C4-2B (cell line): Measurements from ENCODE around the gene FGD4.

ENCODE experiments used
- H3K27ac ChIP-seq: fragments of 450-650 bp; 2 replicates; pipeline ENCODE4 v1.5.1; 2017
- ZFX ChIP-seq: fragments of 450-650 bp; IDR thresholded peaks from 2 replicates; pipeline ENCODE4 v1.6.1; 2017
- TF ChIP-seq, protein P1 (sequence below): fragments of 450-650 bp; conservative IDR thresholded peaks from 2 replicates; pipeline ENCODE4 v1.5.1; 2017; ENCODE audit warnings: mild to moderate bottlenecking

Gene FGD4

DNA sequence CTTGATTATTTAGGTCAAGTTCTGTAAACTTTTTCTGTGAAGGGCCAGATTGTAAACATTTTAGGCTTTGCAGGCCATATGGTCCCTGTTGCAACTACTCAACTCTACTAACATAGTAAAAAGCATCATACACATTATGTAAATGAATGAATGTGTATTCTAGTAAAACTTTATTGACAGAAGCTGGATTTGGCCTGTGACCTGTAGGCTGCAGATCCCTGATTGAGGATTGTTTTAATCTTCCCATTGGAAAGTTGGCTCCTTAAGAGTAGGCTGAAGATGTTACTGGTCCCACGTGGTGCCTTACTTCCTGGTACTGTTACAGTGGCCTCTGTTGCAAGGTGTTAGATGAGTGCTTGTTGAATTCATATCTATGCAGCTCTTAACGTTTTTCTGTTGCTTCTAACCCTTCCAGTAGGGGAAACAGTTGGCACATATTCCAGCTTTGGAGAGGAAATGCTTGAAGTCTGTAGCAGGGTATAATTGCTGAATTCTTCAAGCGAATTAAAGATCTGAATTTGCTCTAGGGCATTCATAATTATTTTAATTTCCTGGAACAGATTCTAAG lies 146.1 kb downstream of the FGD4 start:
- no peak overlapping the region for H3K27ac ChIP-seq
- no peak for TF ChIP-seq ZFX
- TF ChIP-seq, protein P1, sequence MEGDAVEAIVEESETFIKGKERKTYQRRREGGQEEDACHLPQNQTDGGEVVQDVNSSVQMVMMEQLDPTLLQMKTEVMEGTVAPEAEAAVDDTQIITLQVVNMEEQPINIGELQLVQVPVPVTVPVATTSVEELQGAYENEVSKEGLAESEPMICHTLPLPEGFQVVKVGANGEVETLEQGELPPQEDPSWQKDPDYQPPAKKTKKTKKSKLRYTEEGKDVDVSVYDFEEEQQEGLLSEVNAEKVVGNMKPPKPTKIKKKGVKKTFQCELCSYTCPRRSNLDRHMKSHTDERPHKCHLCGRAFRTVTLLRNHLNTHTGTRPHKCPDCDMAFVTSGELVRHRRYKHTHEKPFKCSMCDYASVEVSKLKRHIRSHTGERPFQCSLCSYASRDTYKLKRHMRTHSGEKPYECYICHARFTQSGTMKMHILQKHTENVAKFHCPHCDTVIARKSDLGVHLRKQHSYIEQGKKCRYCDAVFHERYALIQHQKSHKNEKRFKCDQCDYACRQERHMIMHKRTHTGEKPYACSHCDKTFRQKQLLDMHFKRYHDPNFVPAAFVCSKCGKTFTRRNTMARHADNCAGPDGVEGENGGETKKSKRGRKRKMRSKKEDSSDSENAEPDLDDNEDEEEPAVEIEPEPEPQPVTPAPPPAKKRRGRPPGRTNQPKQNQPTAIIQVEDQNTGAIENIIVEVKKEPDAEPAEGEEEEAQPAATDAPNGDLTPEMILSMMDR = no peak

DNA sequence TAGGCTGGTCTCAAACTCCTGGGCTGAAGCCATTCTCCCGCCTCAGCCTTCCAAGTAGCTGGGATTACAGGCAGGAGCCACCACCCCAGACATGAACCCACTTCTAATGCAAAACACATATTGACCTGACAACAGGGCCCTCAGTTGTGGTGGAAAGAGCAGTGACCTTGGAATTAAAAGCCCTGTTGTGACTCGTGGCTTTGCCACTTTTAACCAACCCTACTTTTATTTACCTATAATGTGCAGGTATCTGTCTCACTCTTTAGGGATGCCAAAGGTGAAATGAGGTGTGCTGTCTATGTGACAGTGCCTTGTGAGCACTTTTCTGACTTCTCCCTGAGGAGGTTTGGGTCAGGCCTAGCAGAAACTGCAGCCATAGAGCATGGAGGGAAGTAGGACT lies 146.9 kb downstream of the FGD4 start:
- no peak for TF ChIP-seq ZFX
- TF ChIP-seq, protein P1 = no peak
- H3K27ac ChIP-seq = no peak overlapping the region

DNA sequence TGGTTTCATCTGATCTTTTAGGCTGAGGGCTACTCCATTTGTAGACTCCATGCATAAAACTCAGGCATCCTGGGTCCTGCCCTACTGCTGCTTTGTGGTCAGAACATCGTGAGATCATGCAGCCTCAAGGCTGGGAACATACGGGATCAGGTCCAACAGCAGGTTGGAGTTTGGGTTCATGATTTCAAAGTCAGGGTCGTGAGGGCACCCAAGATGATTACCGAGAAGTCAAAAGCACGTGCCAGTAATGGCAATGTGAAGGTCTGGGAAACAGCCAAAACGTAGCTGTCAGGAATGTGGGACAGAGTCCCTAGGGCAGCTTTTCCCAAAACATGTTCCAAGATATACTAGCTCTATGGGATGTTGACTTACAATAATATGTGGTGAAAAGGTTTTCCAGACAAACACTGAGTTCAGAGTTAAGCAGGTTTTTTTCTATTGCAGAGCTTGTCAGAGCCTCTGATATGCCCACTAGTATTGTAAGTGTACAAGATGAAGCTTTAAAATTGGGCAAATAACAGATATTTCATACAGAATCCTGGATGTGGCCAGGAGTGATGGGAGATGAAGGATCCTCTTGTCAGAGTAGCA lies 149.4 kb downstream of the FGD4 start:
- TF ChIP-seq, protein P1 = no peak
- no peak for TF ChIP-seq ZFX
- H3K27ac ChIP-seq = no peak overlapping the region

DNA sequence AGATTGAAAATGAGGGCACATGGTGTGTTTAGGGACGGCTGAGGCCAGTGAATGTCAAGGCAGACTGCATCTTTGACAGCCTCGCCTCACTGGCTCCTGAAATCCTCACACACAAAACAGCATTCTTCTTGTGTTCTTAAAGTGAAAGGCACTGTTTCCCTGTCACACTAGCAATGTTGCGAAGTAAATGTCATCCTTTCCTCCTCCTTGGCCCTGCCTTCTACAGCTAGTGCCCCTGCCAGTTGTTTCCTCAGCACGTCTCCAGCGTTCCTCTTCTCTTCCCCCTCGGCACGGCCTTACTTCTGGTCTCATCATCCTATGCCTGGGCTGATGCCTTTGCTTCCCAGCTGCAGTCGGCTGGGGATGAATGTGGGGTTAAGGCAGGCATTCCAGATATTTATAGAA lies 150.3 kb downstream of the FGD4 start:
- no peak for TF ChIP-seq ZFX
- TF ChIP-seq, protein P1 = no peak
- H3K27ac ChIP-seq = no peak overlapping the region

DNA sequence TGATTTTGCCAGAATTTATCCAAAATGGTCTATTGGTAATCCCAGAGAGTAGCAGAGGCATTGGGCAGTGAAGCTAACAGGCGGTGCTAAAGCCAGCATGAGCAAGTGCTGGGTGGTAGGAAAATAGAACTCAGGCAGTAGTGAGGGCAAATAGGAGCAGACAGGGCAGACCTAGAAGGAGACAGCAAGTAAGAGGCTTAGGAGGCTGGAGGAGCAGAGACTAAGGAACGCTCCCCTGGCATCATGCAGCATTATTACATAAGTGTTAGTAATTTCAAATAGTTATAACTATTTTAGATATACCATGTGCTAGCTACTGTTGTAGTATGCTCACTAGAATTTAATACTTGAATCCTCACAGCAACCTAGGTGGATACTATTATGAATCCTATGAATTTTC lies 151.7 kb downstream of the FGD4 start:
- H3K27ac ChIP-seq = no peak overlapping the region
- TF ChIP-seq ZFX = no peak
- TF ChIP-seq, protein P1 = no peak

DNA sequence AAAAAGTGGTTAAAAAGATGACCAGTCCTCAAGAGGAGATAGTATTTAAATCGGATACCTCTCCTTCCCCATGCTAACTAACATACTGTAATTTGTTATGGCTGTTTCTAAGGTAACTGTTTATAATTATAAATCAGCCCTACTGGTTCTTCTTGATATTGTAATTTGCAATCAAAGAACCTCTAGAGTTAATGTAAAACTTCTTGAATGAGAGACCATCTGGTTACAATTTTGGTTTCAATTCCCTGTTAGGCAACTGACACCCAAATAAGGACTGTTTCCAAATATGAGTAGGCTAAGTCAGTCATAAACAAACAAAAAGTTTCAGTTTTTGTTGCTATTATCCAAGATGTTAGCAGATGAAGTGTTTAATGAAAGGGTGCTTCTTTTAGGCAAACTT lies 159.5 kb downstream of the FGD4 start:
- TF ChIP-seq, protein P1 = no peak
- TF ChIP-seq ZFX = no peak
- no peak overlapping the region for H3K27ac ChIP-seq

DNA sequence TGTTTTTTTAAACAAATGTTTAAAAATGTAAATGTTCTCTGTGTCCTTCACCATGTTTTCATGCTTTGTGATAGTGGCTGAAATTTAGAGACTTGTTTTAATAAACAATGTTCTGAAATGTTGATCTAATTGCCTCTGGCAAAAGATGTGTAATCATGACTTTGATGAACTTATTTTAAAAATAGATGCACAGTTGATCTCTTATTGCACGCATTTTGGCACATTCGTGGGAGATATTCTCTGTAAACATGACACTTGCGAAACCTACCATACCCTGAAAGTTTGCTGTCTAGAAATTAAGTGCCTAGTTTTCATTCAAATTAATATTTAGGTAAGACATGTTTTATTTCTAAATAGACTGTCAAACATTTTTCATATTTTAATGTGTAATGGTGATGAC lies 160.1 kb downstream of the FGD4 start:
- no peak overlapping the region for H3K27ac ChIP-seq
- TF ChIP-seq, protein P1 = no peak
- TF ChIP-seq ZFX = no peak
